ENCODE data around the gene TAF4B.

DNA sequence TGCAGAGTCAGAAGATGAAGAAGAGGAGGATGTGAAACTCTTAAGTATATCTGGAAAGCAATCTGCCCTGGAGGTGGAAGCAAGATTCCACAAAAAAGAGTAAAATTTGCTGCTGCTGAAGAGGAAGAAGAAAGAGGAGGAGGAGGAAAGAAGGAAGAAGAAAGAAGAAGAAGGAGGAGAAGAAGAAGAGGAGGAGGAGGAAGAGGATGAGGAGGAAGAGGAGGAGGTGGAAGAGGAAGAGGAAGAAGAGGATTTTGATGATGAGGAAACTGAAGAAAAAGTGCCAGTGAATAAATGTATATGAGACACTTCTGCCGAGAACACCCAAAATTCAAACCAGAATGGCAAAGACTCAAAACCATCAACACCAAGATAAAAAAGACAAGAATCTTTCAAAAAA, 20.9 kb upstream of the TAF4B start:
- TF ChIP-seq CTCF (conservative IDR thresholded peaks at IDR 0.05; ENCODE audit: low read length) (no peak), EZH2phosphoT487 (IDR thresholded peaks at IDR 0.05; ENCODE audit: borderline replicate concordance, low read depth, low read length) (no peak)

All from OCI-LY7 (cell line).